Activated effector memory CD4-positive, alpha-beta T cell treated with anti-CD3 and anti-CD28 coated beads, Interleukin-2, amount 50 U/mL, for 16 hours (primary cell): Measurements from ENCODE around the gene GRIN2C.

Source experiments
- DNase-seq: peaks from one replicate; pipeline ENCODE4 v3.0.0-alpha.2; 2020

Gene GRIN2C

DNA sequence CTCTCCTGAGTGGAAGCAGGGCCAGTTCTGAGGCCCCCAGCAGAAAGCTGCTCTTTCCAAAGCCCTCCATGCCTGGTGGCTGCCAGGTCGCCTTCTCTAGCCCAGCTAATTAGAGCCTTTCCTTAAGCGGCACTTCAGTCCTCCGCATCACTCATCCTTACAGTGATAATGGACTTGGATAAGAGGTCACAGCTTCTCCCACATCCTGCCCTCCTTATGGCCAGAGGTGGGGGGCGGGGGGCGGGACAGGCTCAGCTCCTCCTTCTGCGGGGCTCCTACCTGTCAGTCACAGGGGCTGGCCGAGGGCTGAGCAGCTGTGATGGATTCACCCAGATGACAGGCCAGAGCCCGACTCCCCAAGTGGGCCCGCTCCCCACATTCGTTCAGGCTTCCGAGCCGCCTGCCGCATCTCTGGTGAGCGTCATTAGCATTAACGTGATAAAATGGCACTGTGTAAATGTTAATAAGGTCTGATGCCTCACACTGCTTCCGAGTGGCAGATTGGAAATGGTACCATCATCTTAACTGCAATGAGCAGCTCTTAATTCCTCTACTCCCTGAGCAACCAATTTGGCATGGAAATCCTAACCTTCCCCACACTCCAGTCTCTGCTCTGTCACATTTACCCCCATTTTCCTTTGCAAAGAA is 41.3 kb downstream of the GRIN2C start:
- DNase-seq = no peak

DNA sequence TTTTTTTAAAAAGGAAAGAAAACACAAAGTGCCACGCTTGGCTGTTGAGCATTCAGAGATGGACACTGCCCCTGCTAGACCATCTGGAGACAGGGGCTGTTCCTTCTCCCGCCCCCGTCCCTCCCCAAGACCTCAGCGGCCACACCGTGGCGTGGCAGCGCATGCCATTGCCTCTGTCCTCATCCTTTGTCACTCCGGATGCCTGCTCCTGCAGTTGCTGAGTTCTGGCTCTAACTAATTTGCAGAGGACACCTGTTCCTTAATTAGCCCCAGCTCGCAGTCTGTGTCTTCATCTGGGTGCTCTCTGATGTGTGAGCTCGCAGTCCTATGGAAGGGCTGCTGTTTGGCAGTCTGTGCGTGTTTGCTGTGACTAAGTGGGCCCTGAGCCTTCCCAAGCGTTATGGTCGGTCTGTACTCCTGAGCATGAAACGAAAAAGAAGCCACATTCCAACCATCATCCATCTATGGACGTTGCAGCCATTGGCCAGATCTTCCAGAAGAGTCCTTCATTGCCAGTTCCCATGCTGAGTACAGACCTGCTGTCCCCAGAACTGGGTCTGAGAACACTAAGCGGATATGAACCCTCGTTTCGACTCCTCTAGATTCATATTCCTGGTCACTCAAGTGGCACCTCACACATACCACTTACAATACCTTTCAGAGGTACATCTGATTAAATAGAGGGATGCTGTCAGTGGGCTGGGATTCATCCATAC is 42.6 kb downstream of the GRIN2C start:
- DNase-seq = no peak

DNA sequence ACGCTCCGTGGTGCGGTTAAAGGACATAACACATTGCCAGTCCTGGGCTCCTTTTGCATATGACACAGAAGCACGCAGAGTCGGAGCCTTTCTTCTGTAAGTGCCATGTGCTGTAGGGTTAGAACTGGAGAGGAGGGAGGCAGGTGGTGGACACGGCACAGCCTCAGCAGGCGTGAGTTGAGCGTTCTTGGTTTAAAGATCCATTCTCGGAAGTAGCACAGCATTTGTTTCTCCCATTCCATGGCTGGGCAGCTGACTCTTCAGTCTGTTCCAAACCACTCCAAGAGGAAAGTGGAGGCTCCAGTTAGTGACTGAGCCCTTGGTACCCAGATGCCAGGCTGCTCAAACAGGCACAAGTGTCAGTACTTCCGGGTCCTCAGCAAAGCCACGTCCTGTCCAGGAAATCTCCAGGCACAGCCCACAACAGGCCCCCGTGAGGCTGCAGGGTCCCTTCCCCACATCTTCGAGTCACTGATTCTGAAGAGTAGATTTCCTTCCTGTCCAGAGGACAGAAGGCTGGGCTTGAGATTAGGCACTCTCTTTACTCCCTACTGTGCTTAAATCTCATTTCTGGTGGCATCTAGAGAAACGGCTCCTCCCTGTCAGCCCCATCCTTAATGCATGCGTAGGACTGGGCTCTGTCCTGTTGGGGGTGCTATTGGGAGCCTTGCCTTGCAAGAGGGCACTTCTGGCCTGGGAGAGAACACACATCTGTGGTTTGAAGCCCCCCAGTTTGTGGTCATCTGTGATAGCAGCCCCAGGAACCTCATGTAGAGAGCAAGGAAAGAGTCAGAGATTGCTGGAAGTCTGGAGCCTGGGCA is 43.9 kb downstream of the GRIN2C start:
- DNase-seq = no peak

DNA sequence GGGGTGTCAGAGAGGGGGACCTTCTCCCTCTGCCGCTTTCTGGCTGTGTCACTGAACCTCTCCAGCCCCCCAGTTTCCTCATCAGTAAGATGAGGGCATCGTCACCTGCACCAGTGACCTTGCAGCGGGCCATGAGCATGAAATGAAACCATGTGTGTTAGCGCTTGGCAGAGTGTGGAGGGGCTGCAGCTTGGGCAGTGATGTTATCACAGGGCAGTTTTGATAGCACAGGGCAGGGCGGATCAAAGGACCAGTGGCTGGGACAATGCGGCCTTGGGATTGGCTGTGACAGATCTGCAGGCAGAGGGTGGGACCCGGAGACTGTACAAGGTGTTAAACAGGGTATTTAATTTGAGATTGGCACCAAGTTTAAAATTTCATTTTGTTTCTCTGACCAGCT is 44.6 kb downstream of the GRIN2C start:
- no peak for DNase-seq

DNA sequence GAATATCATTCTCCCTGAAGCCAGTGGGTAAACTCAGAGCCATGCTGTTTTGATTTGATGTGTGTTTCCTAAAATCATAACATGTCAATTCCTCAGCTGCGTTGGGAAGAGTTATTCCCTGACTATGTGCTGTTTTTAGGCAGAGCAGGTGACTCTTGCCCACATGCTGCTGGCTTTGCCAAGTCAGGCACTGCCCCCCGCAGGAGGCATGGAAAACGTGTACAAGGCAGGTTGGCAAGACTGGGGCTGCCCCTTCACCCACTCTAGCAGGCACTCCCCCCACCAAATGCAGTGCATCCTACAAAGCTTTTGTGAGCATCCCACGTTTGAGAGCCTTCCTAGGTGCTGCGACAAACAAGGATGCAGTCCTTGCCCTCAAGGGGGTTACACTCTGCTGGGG is 45.2 kb downstream of the GRIN2C start:
- no peak for DNase-seq

DNA sequence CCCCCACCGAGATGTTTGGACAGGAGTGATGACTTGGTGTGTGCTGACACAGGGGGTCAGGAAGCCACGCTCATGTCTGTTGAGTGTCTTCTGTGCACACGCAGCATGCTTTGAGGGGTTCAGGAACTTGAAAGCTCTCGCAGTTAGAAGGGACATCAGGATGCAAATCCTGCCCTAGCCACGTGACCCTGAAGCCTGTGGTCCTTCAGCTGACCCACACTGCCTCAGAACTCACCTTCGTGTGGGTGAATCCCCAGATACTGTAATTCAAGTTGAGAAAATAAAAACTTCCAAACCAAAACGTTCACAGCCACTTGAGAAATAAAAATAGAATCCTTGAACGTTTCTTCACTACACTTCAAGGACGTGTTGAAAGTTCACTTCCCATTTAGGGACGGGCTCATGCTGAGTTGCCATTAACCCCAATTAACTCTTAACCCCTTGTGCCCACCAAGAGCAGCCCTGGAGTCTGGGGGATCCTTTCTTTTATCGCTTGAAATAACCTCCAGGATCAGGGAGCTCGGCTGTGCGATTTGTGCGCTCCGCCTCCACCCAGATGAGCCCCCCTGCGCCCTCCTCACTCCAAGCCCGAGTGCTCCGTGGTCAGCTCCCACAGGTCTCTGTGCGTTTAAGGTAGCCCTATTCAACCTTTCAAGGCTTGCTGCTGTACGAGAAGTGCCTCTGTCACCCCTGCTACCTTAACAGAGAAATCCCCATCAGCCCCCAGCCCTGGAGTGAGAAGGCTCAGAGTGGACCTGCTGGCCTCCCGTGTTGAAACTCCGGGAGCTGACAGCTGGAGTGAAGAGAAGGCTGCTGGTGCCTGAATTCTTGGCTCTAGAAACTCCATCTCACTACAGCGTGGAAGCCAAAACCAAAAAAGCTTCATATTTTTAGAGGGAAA is 47.3 kb downstream of the GRIN2C start:
- no peak for DNase-seq

DNA sequence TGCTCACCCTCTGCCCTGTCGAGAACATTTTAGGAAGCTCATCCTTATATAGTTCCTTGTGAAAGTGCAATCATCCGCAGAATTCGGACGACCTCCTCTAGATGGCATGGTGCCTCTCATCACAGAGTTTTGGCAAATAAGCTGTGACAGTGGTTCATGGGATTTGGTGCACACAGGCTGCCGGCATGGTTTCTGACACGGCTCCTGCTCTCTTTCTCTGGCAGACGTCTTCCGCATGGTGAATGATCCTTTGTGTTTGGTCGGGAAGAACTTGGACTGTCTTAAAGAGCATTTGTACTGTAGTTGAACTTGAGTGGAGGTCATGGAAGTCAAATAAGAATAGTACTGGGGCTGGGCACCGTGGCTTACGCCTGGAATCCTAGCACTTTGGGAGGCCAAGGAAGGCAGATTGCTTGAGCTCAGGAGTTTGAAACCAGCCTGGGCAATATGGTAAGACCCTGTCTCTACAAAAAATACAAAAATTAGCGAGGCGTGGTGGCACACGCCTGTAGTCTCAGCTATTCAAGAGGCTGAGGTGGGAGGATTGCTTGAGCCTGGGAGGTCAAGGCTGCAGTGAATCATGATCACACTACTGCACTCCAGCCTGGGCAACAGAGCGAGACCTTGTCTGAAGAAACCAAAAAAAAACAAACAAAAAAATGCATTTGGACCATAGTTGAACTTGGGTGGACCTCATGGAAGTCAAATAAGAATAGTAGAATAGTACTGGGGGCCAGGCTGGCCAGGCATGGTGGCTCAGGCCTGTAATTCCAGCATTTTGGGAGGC is 48.8 kb downstream of the GRIN2C start:
- DNase-seq = no peak

DNA sequence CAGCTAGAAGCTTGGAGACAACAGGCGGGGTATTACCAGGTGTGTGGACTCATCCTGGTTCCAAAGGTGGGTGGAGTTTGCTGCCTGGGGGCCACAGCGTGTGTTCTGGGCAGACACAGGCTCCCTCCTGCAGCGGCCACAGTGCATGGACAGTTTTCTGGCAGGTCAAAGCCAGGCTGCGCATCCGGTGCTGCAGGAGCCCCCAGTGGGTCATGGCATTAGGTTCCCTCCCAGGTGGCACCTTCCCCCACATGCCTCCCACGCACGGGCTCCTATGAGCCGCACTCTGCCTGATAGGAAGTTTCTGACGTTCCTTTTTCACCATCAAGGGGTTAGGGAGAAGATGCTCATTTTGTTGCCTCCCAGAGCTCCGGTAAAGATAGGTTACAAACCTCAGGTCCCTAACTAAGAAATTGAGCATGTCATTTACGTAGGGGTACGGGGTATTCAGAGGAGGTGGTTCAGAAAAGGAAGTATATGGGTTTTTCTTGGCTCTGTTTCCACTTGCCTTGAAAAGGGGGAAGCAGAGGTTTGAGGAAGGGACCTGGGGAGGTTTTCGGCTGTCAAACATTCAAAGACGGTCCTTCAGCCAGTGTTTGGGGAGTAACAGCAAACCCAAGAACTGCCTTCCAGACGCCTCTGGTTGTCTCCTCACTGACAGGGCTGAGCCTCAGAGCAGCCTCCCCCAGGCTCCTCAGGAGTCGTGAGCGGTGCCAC is 50.8 kb downstream of the GRIN2C start:
- DNase-seq = no peak

DNA sequence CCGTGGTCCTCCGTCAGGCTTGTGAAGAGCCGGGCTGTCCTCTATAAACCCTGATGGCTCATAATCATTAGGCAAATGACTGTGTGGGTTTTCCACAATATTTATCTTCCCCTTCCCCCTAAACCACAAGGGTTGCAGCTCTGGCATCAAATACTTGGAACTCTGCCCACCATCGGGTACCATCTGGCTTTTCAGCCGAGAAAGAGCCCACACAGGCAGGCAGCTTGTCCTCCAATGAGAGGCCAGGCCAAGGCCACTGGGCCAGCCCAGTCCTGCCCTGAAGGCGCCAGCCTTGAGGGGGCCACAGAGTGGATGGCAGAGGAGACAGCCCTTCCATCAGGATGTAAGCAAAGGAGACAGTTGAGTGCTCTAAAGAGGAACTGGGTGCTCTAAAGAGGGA is 51.8 kb downstream of the GRIN2C start:
- DNase-seq = no peak

DNA sequence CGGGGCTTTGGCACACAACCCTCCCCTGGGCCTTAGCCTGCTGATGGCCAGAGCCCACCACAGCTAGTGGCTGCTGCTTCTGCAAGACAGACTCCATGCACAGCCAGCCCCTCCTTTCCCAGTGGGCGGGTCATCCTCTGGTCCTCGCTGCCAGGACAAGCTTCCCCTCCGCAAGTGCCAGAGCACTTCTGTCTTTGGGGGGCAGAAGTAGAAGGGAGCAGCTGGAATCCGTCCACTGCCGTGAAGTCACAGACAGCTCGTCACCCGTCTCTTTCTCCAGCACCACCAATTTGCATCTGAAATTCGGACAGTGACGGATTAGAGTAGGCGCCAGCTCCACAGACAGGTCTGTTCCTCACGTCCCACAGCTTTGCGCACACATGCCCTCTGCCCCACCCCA is 52.2 kb downstream of the GRIN2C start:
- DNase-seq = no peak

DNA sequence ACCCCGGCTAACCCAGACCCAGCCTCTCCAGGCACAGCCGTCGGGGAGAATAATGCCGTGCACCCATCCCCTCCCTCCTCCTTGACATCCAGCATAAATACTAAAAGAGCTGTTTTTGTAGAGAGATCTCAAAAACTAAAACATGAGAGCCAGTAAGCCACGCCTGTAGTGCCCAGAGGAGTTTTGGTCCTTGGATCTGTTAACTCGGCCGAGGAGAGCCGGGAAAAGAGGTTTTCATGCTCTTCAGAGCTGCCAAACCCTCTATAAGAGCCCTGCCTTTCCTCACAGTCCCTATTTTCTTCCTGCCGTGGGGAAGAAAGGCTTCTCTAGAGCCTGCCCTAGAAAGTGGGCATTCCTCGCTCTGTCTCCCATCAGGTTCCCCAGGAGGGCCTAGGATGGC is 53.4 kb downstream of the GRIN2C start:
- no peak for DNase-seq

DNA sequence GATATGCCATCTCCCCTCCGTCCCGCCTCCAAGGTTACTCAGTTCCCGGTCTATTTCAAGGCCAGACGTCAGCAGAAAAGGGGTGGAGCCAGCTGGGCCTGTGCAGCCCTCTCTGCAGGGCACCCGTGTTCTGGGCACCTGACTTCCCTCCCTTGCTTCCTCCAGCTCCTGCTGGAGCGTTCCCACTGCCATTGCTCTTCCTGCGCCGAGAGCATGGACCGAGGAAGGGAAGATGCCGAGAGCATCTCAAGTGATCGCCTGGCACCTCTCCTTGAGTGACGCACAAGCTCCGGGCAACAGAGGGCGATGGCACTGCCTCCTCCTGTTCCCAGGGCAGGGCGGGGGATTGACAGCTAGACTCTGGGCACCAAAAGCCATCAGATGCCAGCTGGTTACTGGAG is 54.1 kb downstream of the GRIN2C start:
- DNase-seq = no peak

DNA sequence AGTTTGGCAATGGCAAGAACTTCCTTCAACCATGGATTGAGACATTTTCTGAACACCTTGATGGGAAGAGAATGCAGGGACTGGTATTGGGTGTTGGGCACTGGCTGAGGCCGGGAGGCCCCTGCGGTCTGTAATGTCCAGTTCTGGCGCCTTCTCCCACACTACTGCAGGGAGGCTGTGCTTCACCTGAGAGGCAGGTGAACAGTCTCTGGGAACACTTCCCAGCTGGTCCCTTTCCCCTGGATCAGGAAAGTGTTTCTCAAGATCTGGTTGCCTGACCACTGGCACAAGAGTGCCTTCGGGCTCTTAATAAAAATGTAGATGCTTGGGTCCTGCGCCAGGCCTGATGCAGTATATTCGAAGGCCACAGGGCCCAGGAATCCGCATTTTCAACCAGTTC is 55.0 kb downstream of the GRIN2C start:
- no peak for DNase-seq

DNA sequence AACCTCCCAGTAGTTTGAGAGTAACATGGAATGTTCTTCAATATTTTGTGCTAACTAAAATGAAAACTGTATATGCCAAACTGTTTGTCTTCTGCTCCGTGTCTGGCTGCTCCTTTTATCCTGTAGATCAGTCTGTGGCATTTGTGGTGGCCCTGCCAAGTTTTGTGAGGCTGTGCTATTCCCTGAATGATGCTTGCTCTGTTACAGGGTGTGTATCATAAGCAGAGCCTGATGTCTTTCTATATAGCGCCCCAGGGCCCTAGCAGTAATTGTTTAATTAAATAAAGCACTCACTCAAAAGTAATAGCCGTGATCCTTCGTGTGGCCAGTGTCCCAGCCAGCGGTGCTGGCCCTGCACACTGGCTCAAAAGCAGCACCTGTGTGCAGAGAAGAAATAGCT is 55.7 kb downstream of the GRIN2C start:
- DNase-seq = no peak

DNA sequence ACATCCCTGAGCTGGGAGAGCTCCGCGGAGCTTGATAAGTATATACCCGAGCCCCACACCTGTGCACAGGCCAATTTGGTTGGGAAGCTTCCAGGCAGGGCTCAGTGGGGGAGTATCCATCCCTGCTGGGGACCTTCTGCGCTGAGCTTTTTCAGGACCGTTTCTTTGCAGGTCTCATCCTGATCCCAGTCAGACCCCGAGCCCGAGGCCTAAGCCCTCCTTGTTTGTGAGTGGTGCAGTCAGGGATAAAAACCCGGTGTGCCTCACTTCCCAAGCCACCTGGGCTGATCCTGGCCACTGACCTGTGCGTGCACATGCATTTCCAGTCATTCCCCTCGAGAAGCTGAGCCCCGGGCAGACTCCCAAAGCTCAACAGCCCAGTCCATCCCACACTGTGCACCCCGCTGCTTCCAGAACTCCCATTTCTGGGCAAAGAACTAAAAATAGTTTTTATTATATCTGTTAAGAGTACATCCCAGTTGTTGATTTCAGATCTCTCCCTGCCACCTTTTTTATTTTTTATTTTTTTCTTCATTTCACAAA is 56.2 kb downstream of the GRIN2C start:
- no peak for DNase-seq

DNA sequence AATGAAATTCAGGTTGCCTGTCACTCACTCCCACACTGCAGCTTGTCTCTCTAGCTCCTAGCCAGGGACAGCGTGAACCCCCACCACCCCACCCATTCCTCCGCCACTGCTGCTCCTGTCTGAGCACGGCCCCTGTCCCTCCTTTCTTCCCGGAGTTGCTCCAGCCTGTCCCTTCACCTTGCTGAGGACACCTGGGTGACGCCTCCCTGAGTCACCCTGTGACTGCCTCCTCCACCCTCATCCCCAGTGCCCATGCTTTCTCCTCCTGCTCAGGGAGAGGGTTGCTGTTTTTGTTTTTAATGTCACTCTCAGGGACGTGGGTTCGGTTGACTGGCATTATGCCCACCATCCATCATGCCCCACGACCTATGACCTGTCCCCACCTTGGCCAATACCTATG is 57.8 kb downstream of the GRIN2C start:
- DNase-seq = no peak

DNA sequence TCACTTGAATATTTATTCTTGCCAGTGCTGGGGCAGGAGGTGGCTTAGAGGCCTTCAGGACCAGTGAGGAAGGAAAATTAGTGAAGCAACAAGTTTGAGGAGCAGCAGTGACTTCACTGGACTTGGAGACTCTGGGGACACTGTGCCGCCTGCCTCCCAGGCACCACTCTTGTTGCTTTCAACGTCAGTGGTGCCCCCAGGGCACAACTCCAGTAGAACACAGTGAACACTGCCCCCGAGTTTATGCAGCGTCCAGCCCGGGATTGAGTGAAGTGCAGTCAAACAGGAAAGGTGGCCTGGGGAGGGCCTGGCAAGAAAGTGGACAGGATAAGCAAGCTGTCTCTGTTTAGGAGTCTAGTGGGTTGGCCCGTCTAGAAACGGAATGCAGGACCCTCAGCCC is 59.2 kb downstream of the GRIN2C start:
- DNase-seq = no peak

DNA sequence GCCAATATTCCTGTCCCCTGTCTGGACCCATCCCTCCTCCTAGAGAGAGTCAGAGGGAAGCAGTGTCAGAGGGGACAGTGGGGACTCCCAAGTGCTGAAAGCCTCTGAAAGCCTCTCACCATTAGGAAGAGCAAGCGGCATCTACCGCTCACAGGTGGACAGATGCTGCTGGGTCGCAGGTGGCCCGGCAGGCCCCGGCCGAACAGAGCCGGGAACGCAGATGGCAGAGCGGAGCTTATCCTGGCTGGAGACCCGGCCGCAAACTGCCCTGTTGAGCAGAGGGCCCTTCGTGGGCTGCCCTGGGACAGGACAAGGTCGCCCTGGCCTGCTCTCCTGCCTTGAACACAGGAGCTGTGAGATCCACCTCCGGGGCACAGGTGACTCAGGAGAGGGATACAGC is 60.6 kb downstream of the GRIN2C start:
- no peak for DNase-seq

DNA sequence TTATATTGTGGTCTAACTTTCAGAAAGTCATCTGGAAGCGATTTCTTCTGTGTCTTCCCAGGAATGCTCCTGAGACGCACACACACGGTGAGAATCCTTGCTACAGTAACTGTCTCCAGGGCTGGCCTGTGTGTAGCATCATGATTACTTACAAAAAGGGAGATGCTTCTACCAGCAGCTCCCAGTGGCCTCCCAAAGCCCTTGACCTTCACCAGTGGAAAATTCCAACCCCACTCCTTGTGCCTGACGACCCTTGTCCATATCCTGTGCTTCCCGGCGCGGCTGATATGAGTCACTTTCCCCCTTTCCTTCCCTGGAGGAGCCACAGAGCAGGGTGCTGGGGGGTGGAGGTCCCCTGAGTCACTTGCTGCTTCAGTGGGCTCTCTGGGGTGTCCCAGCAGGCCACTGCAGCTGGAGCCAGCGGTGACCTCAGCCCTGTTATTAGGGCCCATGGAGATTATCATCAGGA is 61.4 kb downstream of the GRIN2C start:
- DNase-seq = no peak

DNA sequence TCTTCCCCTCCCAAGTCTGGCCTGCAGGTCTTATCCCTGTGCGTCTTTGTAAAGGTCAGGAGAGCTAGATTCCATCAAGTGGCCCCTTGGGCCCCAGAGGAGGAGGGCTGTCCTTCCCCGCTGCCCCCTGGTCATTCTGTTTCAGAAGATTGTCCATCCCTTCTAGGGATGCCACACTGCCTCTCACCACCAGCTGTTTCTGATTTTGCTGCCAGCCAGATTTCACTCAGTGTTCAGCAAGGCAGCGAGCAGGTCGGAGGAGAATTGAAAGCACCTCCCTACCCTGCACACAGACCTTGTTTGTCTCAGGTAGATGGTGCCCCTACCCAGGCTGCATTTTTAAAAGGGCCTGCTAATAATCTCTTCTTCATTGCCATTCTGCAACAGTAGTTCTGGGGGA is 61.9 kb downstream of the GRIN2C start:
- DNase-seq = no peak

DNA sequence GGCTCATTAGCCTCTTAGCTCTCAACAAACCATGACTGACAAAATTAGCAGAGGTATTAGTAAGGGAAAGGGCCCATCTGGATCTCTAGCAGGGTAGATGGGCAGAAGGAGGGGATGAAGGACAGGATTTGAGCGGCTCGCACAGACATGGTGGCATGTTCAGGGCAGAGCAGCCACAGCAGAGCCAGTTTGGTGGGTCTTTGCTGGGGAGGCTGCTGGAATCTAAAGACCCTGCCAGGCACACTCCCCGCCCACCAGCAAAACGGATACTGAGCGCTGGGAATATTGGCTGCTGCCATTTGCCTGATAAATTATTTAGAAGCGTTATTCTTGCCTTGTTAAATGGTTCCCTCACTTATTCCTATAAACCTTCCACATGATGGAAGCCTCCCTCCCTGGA is 62.8 kb downstream of the GRIN2C start:
- no peak for DNase-seq
